Mucosa of descending colon (tissue), 3 donors: ENCODE measurements around the gene PWWP3B. TPM values are rescaled to one million over a fixed set of nuclear protein-coding genes. Genes with fewer than 3 reads are reported as not detected.
"Not testable (repeated sequence)": the region's sequence is repeated elsewhere in the genome, so short reads cannot be mapped to it uniquely, and the experiment has no call there.

ENCODE experiments used
- ATAC-seq: fragments of 200-7000 bp; cut with Tn5 transposase; one replicate; pipeline ENCODE4 v1.9.1; 2020; ENCODE audit warnings: mild to moderate bottlenecking, moderate library complexity
- DNase-seq, 3 donors: peaks; one replicate each; pipeline ENCODE4 v3.0.0-alpha.2; 2020
- H3K36me3 ChIP-seq: fragments of 200-600 bp; one replicate; pipeline ENCODE4 v1.8.0; 2021; ENCODE audit warnings: low read depth, mild to moderate bottlenecking
- H3K4me1 ChIP-seq: fragments of 200-600 bp; one replicate; pipeline ENCODE4 v1.8.0; 2021; ENCODE audit warnings: low read depth, mild to moderate bottlenecking
- H3K4me3 ChIP-seq: fragments of 200-600 bp; one replicate; pipeline ENCODE4 v1.8.0; 2021; ENCODE audit warnings: mild to moderate bottlenecking
- H3K9me3 ChIP-seq: fragments of 200-600 bp; one replicate; pipeline ENCODE4 v1.8.0; 2021; ENCODE audit warnings: mild to moderate bottlenecking
- CTCF ChIP-seq: fragments of 200-600 bp; IDR thresholded peaks from one replicate; pipeline ENCODE4 v1.8.0; 2022; ENCODE audit warnings: antibody characterized with exemption, mild to moderate bottlenecking
- intact Hi-C, 2 donors: fragments of 100-400 bp; cut with DNase I in 1 of 2; cut with micrococcal nuclease in 1 of 2; formaldehyde crosslinking; loops; one replicate each; pipeline versions ENCODE4 v1.11.0 to v1.11.1; 2022; cut with DNase I, micrococcal nuclease
- total RNA-seq, 3 donors: library from RNA; stranded (reverse); fragmentation: NEBNext Ultra II Directional in 2 of 3; extraction: Animal tissue kit (Norgen Biotek cat#: 25700) in 2 of 3; gene quantifications; one replicate each; pipeline versions ENCODE4 v1.2.1 to v1.2.4, GENCODE V29; 2021 to 2023
- donor health status: DM: no; HTN: no; CAD: no; lungs with moderate emphysema.
- donor health status: DM: no; HTN: no; CAD: no.
- donor health status: DM: no; HTN: yes; CAD: no.

PWWP3B gene
- total RNA-seq, 3 donors from 2014 or later, result 0.06 to 0.49 (median 0.12) TPM

GRCh38 chrX:106170318-106170717 lies 2.2 kb downstream of the PWWP3B start:
- no peak for ATAC-seq
- no peak for TF ChIP-seq CTCF
- peak in 1 of 3 donors; percentile 15 for DNase-seq
- H3K36me3 ChIP-seq, result no peaks in the 10 kb centered on the region
- intact Hi-C loops, result no loop called here
- H3K4me1 ChIP-seq, result no peaks in the 10 kb centered on the region
- H3K4me3 ChIP-seq, result no peak overlapping the region
- no peaks in the 10 kb centered on the region for H3K9me3 ChIP-seq

- intact Hi-C loops, result no loop called here
- no peaks in the 10 kb centered on the region for H3K4me1 ChIP-seq
- TF ChIP-seq CTCF, result no peak
- no peak overlapping the region for H3K4me3 ChIP-seq
- DNase-seq (no peak), ATAC-seq (peak; percentile 51)
- H3K9me3 ChIP-seq, result no peaks in the 10 kb centered on the region
- H3K36me3 ChIP-seq, result no peaks in the 10 kb centered on the region
These were observed 3.3 kb downstream of the PWWP3B start for GRCh38 chrX:106171293-106171820.

- DNase-seq, result no peak
- H3K4me1 ChIP-seq, result no peaks in the 10 kb centered on the region
- TF ChIP-seq CTCF, result no peak
- no peak overlapping the region for H3K4me3 ChIP-seq
- ATAC-seq, result no peak
- H3K36me3 ChIP-seq, result no peaks in the 10 kb centered on the region
- H3K9me3 ChIP-seq, result no peaks in the 10 kb centered on the region
- intact Hi-C loops, result no loop called here
These were observed 9.2 kb downstream of the PWWP3B start for GRCh38 chrX:106177106-106177981.

- Histone ChIP-seq H3K4me3 (no peak overlapping the region), H3K9me3 (no peaks in the 10 kb centered on the region), H3K36me3 (no peaks in the 10 kb centered on the region), H3K4me1 (no peaks in the 10 kb centered on the region)
- no peak for TF ChIP-seq CTCF
- ATAC-seq (no peak), DNase-seq (no peak)
- intact Hi-C loops, result no loop called here
These were observed 9.8 kb downstream of the PWWP3B start for GRCh38 chrX:106177982-106178321.

- intact Hi-C loops, result no loop called here
- ATAC-seq (no peak), DNase-seq (no peak)
- no peak overlapping the region for H3K4me3 ChIP-seq
- TF ChIP-seq CTCF, result no peak
- H3K36me3 ChIP-seq, result no peaks in the 10 kb centered on the region
- H3K9me3 ChIP-seq, result no peaks in the 10 kb centered on the region
- no peaks in the 10 kb centered on the region for H3K4me1 ChIP-seq
These were observed 10.7 kb downstream of the PWWP3B start for GRCh38 chrX:106178826-106179225.

- DNase-seq, ATAC-seq, H3K4me3 ChIP-seq, H3K36me3 ChIP-seq, H3K9me3 ChIP-seq, H3K4me1 ChIP-seq, intact Hi-C loops: not testable (repeated sequence)
These were observed 15.6 kb downstream of the PWWP3B start for GRCh38 chrX:106183685-106184084.
